DND-41 (cell line): ENCODE measurements around the gene ITFG1.

Experiments
- ATAC-seq: fragments of 200-7000 bp; cut with Tn5 transposase; 3 replicates; pipeline ENCODE4 v1.9.1; 2021; ENCODE audit warnings: low read depth; ENCODE audit not compliant: insufficient read depth
- DNase-seq: peaks from one replicate; pipeline ENCODE4 v3.0.0-alpha.2; 2020
- H2AFZ ChIP-seq: 2 replicates; pipeline ENCODE4 v1.6.0; 2012; ENCODE audit warnings: low read depth, low read length
- H3K27ac ChIP-seq: 2 replicates; pipeline ENCODE4 v1.5.1; 2012; ENCODE audit warnings: low read length, inconsistent platforms
- H3K27me3 ChIP-seq: fragments of 200-600 bp; sonication (generic); 2 replicates; pipeline ENCODE4 v1.6.0; 2012; ENCODE audit warnings: low read length, mild to moderate bottlenecking, inconsistent platforms; ENCODE audit not compliant: insufficient read depth, poor library complexity
- H3K36me3 ChIP-seq: 2 replicates; pipeline ENCODE4 v1.5.1; 2012; ENCODE audit warnings: low read length, inconsistent platforms; ENCODE audit not compliant: insufficient read depth
- H3K4me1 ChIP-seq: 2 replicates; pipeline ENCODE4 v1.5.1; 2012; ENCODE audit warnings: mild to moderate bottlenecking, low read length; ENCODE audit not compliant: insufficient read depth
- H3K4me2 ChIP-seq: 2 replicates; pipeline ENCODE4 v1.6.0; 2012; ENCODE audit warnings: mild to moderate bottlenecking, moderate library complexity, low read length, inconsistent platforms; ENCODE audit not compliant: insufficient read depth
- H3K4me3 ChIP-seq, 2 experiments: fragments of 200-600 bp in 1 of 2; shearing (Covaris generic) in 1 of 2; 2 replicates each; pipeline ENCODE4 v1.5.1; 2012 to 2016; ENCODE audit warnings: inconsistent platforms in 2 of 2, low read length in 2 of 2, mild to moderate bottlenecking in 2 of 2, low read depth in 1 of 2, moderate library complexity in 1 of 2
- H3K79me2 ChIP-seq: 2 replicates; pipeline ENCODE4 v1.6.0; 2012; ENCODE audit warnings: low read length, inconsistent platforms; ENCODE audit not compliant: insufficient read depth
- H3K9ac ChIP-seq: 2 replicates; pipeline ENCODE4 v1.6.0; 2012; ENCODE audit warnings: low read depth, mild to moderate bottlenecking, inconsistent platforms, low read length, moderate library complexity
- H3K9me3 ChIP-seq: 2 replicates; pipeline ENCODE4 v1.5.1; 2012; ENCODE audit warnings: low read length, moderate library complexity, mild to moderate bottlenecking, inconsistent platforms; ENCODE audit not compliant: insufficient read depth, severe bottlenecking
- H4K20me1 ChIP-seq: 2 replicates; pipeline ENCODE4 v1.6.0; 2012; ENCODE audit warnings: low read length; ENCODE audit not compliant: insufficient read depth
- CTCF ChIP-seq: IDR thresholded peaks from 2 replicates; pipeline ENCODE4 v1.5.1; 2012; ENCODE audit warnings: borderline replicate concordance, low read length, moderate library complexity, mild to moderate bottlenecking; ENCODE audit not compliant: poor library complexity, severe bottlenecking; ENCODE audit errors: extremely low read depth
- EZH2 ChIP-seq: IDR thresholded peaks from 3 replicates; pipeline ENCODE4 v1.6.1; 2012; ENCODE audit warnings: borderline replicate concordance, low read depth, mild to moderate bottlenecking, moderate library complexity, low read length, inconsistent platforms; ENCODE audit not compliant: severe bottlenecking

Gene ITFG1

GRCh38 chr16:47408491-47408890, 52.4 kb downstream of the ITFG1 start:
- peaks cover 6% of the 10 kb centered on the region; the same call in 1 of the 2 replicates for H4K20me1 ChIP-seq
- ATAC-seq (no peak), DNase-seq (no peak)
- no peaks in the 10 kb centered on the region for H3K9me3 ChIP-seq
- H3K27me3 ChIP-seq = no peaks in the 10 kb centered on the region
- TF ChIP-seq EZH2 (no peak), CTCF (no peak)
- no peak overlapping the region for H3K4me3 ChIP-seq
- H3K79me2 ChIP-seq = peaks cover 1% of the 10 kb centered on the region; the same call in 1 of the 2 replicates
- peaks cover 7% of the 10 kb centered on the region; the same call in 1 of the 2 replicates for H3K36me3 ChIP-seq
- no peak overlapping the region for H2AFZ ChIP-seq
- no peaks in the 10 kb centered on the region for H3K4me1 ChIP-seq
- no peak overlapping the region for H3K4me2 ChIP-seq
- H3K9ac ChIP-seq = no peak overlapping the region
- H3K27ac ChIP-seq = no peak overlapping the region

- DNase-seq (no peak), ATAC-seq (no peak)
- H3K27ac ChIP-seq = no peak overlapping the region
- no peaks in the 10 kb centered on the region for H3K9me3 ChIP-seq
- H3K27me3 ChIP-seq = no peaks in the 10 kb centered on the region
- no peak overlapping the region for H3K9ac ChIP-seq
- no peak overlapping the region for H2AFZ ChIP-seq
- no peak for TF ChIP-seq EZH2
- no peak for TF ChIP-seq CTCF
- H3K79me2 ChIP-seq = no peaks in the 10 kb centered on the region
- H4K20me1 ChIP-seq = peaks cover 11% of the 10 kb centered on the region; the same call in 1 of the 2 replicates
- H3K4me1 ChIP-seq = peaks cover 16% of the 10 kb centered on the region
- no peak overlapping the region for H3K4me3 ChIP-seq
- H3K4me2 ChIP-seq = no peak overlapping the region
- peaks cover 13% of the 10 kb centered on the region for H3K36me3 ChIP-seq
Observed at GRCh38 chr16:47395733-47396498, 64.9 kb downstream of the ITFG1 start.

- no peak overlapping the region for H3K4me2 ChIP-seq
- no peak for TF ChIP-seq EZH2
- TF ChIP-seq CTCF = no peak
- no peak overlapping the region for H2AFZ ChIP-seq
- DNase-seq (peak; percentile 56), ATAC-seq (peak; percentile 94)
- no peak overlapping the region for H3K9ac ChIP-seq
- H3K4me3 ChIP-seq = no peak overlapping the region
- peaks cover 14% of the 10 kb centered on the region; the same call in 1 of the 2 replicates for H4K20me1 ChIP-seq
- no peaks in the 10 kb centered on the region for H3K27me3 ChIP-seq
- peaks cover 11% of the 10 kb centered on the region for H3K36me3 ChIP-seq
- peaks cover 16% of the 10 kb centered on the region for H3K4me1 ChIP-seq
- H3K79me2 ChIP-seq = no peaks in the 10 kb centered on the region
- H3K9me3 ChIP-seq = no peaks in the 10 kb centered on the region
- H3K27ac ChIP-seq = no peak overlapping the region
Observed at GRCh38 chr16:47392081-47392480, 68.8 kb downstream of the ITFG1 start.
